ENCODE data around the gene OR10H3.

DNA sequence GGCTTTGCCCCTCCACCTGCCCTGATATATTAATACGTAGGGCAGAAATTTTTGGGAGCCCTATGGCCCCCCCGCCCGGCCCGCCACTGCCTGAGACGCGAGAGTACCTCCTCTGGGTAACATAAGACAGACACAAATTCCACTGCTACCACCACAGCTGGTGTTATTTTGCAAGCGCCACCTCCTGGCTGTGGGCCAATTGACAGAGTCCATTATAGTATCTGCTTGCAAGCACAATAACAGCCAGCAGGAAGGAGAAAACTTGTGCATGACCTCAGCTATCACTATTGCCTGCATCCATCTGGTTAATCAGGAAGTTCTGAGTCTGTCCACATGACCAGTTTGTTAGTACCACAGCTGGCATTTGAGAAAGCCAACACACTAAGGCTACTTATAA lies 35.3 kb upstream of the OR10H3 start:
- TF ChIP-seq CTCF (conservative IDR thresholded peaks at IDR 0.05; ENCODE audit: low read depth, low read length) (no peak), EZH2 (IDR thresholded peaks at IDR 0.05; ENCODE audit: low read length, unreplicated experiment) (no peak), EZH2phosphoT487 (IDR thresholded peaks at IDR 0.05; ENCODE audit: borderline replicate concordance, low read length) (no peak)
